Upper lobe of left lung (tissue), 4 donors: Measurements from ENCODE around the gene CD82.

Experiments used
- CTCF ChIP-seq, 6 experiments: fragments of 450-650 bp in 4 of 6; fragments of 200-600 bp in 2 of 6; sonication (generic) in 2 of 6; IDR thresholded peaks; one replicate each; pipeline ENCODE4 v1.5.1; 2016 to 2019; ENCODE audit warnings: antibody characterized with exemption in 6 of 6
- EP300 ChIP-seq, 4 donors: sonication (generic); formaldehyde crosslinking; IDR thresholded peaks; one replicate each; pipeline ENCODE4 v1.5.1; 2017; ENCODE audit warnings: antibody characterized with exemption in 4 of 4, control low read depth in 2 of 4
- POLR2A ChIP-seq, 4 donors: fragments of 450-650 bp; IDR thresholded peaks; one replicate each; pipeline ENCODE4 v1.5.1; 2016 to 2017; ENCODE audit warnings: antibody characterized with exemption in 4 of 4, mild to moderate bottlenecking in 2 of 4
- POLR2AphosphoS5 ChIP-seq, 2 donors: sonication (generic); formaldehyde crosslinking; IDR thresholded peaks; one replicate each; pipeline ENCODE4 v1.5.1; 2017; ENCODE audit warnings: antibody characterized with exemption in 2 of 2

GRCh38 chr11:44542372-44542771, 23.1 kb upstream of the CD82 start:
- TF ChIP-seq CTCF (IDR thresholded peaks at IDR 0.05) (no peak), POLR2A (IDR thresholded peaks at IDR 0.05) (no peak), EP300 (IDR thresholded peaks at IDR 0.05) (no peak), POLR2AphosphoS5 (IDR thresholded peaks at IDR 0.05) (no peak)
